ENCODE measurements around the gene BCL11B. TPM values are rescaled to one million over a fixed set of nuclear protein-coding genes. Genes with fewer than 3 reads are reported as not detected.

The BCL11B gene
- total and polyA plus RNA-seq, 12 donors: 0.03 to 1.9 (median 0.11) TPM; not detected in 2

GRCh38 chr14:99239661-99240092, 32.3 kb downstream of the BCL11B start:
- peaks cover 0 to 18% (median 6%) of the 10 kb centered on the region in 11 donors for H3K9me3 ChIP-seq
- intact Hi-C loops (cut with DNase I): no loop called here
- no peak for TF ChIP-seq CTCF (IDR thresholded peaks at IDR 0.05)
- H3K4me3 ChIP-seq: no peak overlapping the region
- H3K4me1 ChIP-seq: no peaks in the 10 kb centered on the region
- no peaks in the 10 kb centered on the region for H3K36me3 ChIP-seq
- peak overlapping the region in 1 of 10 donors; percentile 80 for H3K27ac ChIP-seq
- 53 to 62% methylated on average over 7 of the region's 7 CpGs for WGBS, 2 donors
- H3K27me3 ChIP-seq: peaks cover 0 to 71% (median 61%) of the 10 kb centered on the region in 7 donors
- DNase-seq: no peak
- no peak for ATAC-seq

- peaks cover 0 to 24% (median 8%) of the 10 kb centered on the region in 11 donors for H3K9me3 ChIP-seq
- DNase-seq (no peak), ATAC-seq (no peak)
- 82 to 87% methylated on average over 6 of the region's 6 CpGs for WGBS, 2 donors
- no peak overlapping the region for H3K4me3 ChIP-seq
- intact Hi-C loops (cut with DNase I): no loop called here
- no peaks in the 10 kb centered on the region for H3K36me3 ChIP-seq
- H3K27ac ChIP-seq: peak overlapping the region in 1 of 10 donors; percentile 47
- H3K27me3 ChIP-seq: peaks cover 0 to 71% (median 61%) of the 10 kb centered on the region in 7 donors
- no peaks in the 10 kb centered on the region for H3K4me1 ChIP-seq
- TF ChIP-seq CTCF (IDR thresholded peaks at IDR 0.05): no peak
Measured at GRCh38 chr14:99238216-99238615, 33.8 kb downstream of the BCL11B start.

GRCh38 chr14:99237288-99237687, 34.7 kb downstream of the BCL11B start:
- TF ChIP-seq CTCF (IDR thresholded peaks at IDR 0.05): no peak
- no peaks in the 10 kb centered on the region for H3K4me1 ChIP-seq
- H3K9me3 ChIP-seq: peaks cover 0 to 24% (median 8%) of the 10 kb centered on the region in 11 donors
- no peak overlapping the region for H3K4me3 ChIP-seq
- WGBS, 2 donors: 74 to 81% methylated on average over 7 of the region's 7 CpGs
- intact Hi-C loops (cut with DNase I): no loop called here
- no peaks in the 10 kb centered on the region for H3K36me3 ChIP-seq
- no peak for DNase-seq
- ATAC-seq: no peak
- peak overlapping the region in 1 of 10 donors; percentile 47 for H3K27ac ChIP-seq
- peaks cover 2 to 71% (median 61%) of the 10 kb centered on the region in 7 donors for H3K27me3 ChIP-seq

- Histone ChIP-seq H3K36me3 (no peaks in the 10 kb centered on the region), H3K27me3 (peaks cover 3 to 73% (median 64%) of the 10 kb centered on the region in 7 donors), H3K4me1 (peaks cover 0 to 4% (median 0%) of the 10 kb centered on the region in 9 donors), H3K9me3 (peaks cover 0 to 24% (median 8%) of the 10 kb centered on the region in 11 donors), H3K4me3 (no peak overlapping the region), H3K27ac (peak overlapping the region in 1 of 10 donors; percentile 55)
- ATAC-seq (no peak), DNase-seq (no peak)
- no peak for TF ChIP-seq CTCF (IDR thresholded peaks at IDR 0.05)
- intact Hi-C loops (cut with DNase I): no loop called here
- 73 to 75% methylated on average over 9 of the region's 9 CpGs for WGBS, 2 donors
Measured at GRCh38 chr14:99236386-99237138, 35.4 kb downstream of the BCL11B start.

Measured in heart right ventricle (tissue), 16 donors.